ENCODE results near the gene CRKL. TPM values are rescaled to one million over a fixed set of nuclear protein-coding genes. Genes with fewer than 3 reads are reported as not detected.

CRKL gene
- 20.8 and 24.0 TPM in 2 replicates for total RNA-seq

GRCh38 chr22:20916916-20917810 is at the start of gene CRKL:
Gene CRKL, plus strand, starts transcription at chr22:20917407. Its CDS starts 528 bp downstream, at chr22:20917935.

GRCh38 chr22:20966883-20967696 is 49.9 kb downstream of the CRKL start, which contains the start of gene AIFM3:
Gene AIFM3, plus strand, starts transcription at chr22:20967255. Its CDS starts 690 bp downstream, at chr22:20967945.

GRCh38 chr22:20981787-20982562 is 64.8 kb downstream of the CRKL start, which contains the start of gene LZTR1:
Gene LZTR1, plus strand, starts transcription at chr22:20982297. Its CDS starts 75 bp downstream, at chr22:20982372.

GRCh38 chr22:21001601-21002325 is 84.6 kb downstream of the CRKL start, which contains the start of gene THAP7:
Gene THAP7, minus strand, starts transcription at chr22:21002118. Its CDS starts 207 bp downstream, at chr22:21001911.

Other genes with a start within 250 kb of the CRKL start
- gene SERPIND1, start 143.3 kb upstream of the CRKL start, total RNA-seq = not detected in 2 replicates
- gene PI4KA, start 58.6 kb upstream of the CRKL start, total RNA-seq = 22.5 and 27.9 TPM in 2 replicates
- 5.8 and 7.1 TPM in 2 replicates for gene SNAP29, start 58.4 kb upstream of the CRKL start, total RNA-seq
- gene AIFM3, start 49.8 kb downstream of the CRKL start, total RNA-seq = 1.1 and 1.4 TPM in 2 replicates
- gene LZTR1, start 64.9 kb downstream of the CRKL start, total RNA-seq = 53.6 and 64.0 TPM in 2 replicates
- 18.3 and 19.3 TPM in 2 replicates for gene THAP7, start 84.7 kb downstream of the CRKL start, total RNA-seq
- 2.6 and 6.9 TPM in 2 replicates for gene P2RX6, start 97.8 kb downstream of the CRKL start, total RNA-seq
- gene SLC7A4, start 115.2 kb downstream of the CRKL start, total RNA-seq = 0.16 and 0.17 TPM in 2 replicates
- under 0.01 TPM in 2 replicates for gene LRRC74B, start 128.5 kb downstream of the CRKL start, total RNA-seq